Liver (tissue), 9 donors: ENCODE data around the gene PARD6G. TPM values are rescaled to one million over a fixed set of nuclear protein-coding genes. Genes with fewer than 3 reads are reported as not detected.

Source experiments
- DNase-seq: peaks from one replicate; pipeline ENCODE4 v3.0.0-alpha.2; 2017; ENCODE audit warnings: low spot score
- H3K27ac ChIP-seq, 2 donors: one replicate each; pipeline ENCODE4 v1.7.0; 2013; ENCODE audit warnings: inconsistent platforms in 2 of 2, low read length in 2 of 2, control low read depth in 1 of 2, low read depth in 1 of 2, mild to moderate bottlenecking in 1 of 2
- H3K27me3 ChIP-seq, 4 donors: one replicate each; pipeline versions ENCODE4 v1.6.1 to v1.7.0; 2013; ENCODE audit warnings: low read length in 3 of 4, inconsistent platforms in 1 of 4, mild to moderate bottlenecking in 1 of 4, moderate library complexity in 1 of 4; ENCODE audit not compliant: control insufficient read depth in 4 of 4, insufficient read depth in 4 of 4
- H3K36me3 ChIP-seq, 4 donors: one replicate each; pipeline versions ENCODE4 v1.6.1 to v1.7.0; 2013; ENCODE audit warnings: low read length in 3 of 4, mild to moderate bottlenecking in 3 of 4, low read depth in 1 of 4, moderate library complexity in 1 of 4; ENCODE audit not compliant: control insufficient read depth in 4 of 4, insufficient read depth in 3 of 4
- H3K4me1 ChIP-seq, 4 donors: one replicate each; pipeline versions ENCODE4 v1.6.1 to v1.7.0; 2013; ENCODE audit warnings: low read length in 3 of 4, mild to moderate bottlenecking in 3 of 4, moderate library complexity in 1 of 4; ENCODE audit not compliant: control insufficient read depth in 4 of 4, insufficient read depth in 4 of 4
- H3K4me3 ChIP-seq, 3 donors: one replicate each; pipeline versions ENCODE4 v1.6.1 to v1.7.0; 2013; ENCODE audit warnings: low read length in 3 of 3, control low read depth in 1 of 3, low read depth in 1 of 3, mild to moderate bottlenecking in 1 of 3
- H3K9ac ChIP-seq, 2 donors: one replicate each; pipeline ENCODE4 v1.7.0; 2013; ENCODE audit warnings: low read length in 2 of 2, mild to moderate bottlenecking in 2 of 2, moderate library complexity in 2 of 2, control low read depth in 1 of 2, low read depth in 1 of 2
- H3K9me3 ChIP-seq, 4 donors: one replicate each; pipeline versions ENCODE4 v1.6.1 to v1.7.0; 2013; ENCODE audit warnings: low read length in 3 of 4; ENCODE audit not compliant: control insufficient read depth in 4 of 4
- EGR1 ChIP-seq, 2 donors: IDR thresholded peaks; 2 replicates each; pipeline ENCODE4 v1.6.1; 2016 to 2018; ENCODE audit warnings: antibody characterized with exemption in 2 of 2, low read depth in 2 of 2
- FOXA1 ChIP-seq: IDR thresholded peaks from 2 replicates; pipeline ENCODE4 v1.6.1; 2016; ENCODE audit warnings: antibody characterized with exemption
- FOXA2 ChIP-seq: IDR thresholded peaks from 2 replicates; pipeline ENCODE4 v1.6.1; 2016; ENCODE audit warnings: antibody characterized with exemption
- GABPA ChIP-seq, 2 donors: IDR thresholded peaks in 1 of 2; conservative IDR thresholded peaks in 1 of 2; 2 replicates each; pipeline ENCODE4 v1.6.1; 2016; ENCODE audit warnings: antibody characterized with exemption in 2 of 2, mild to moderate bottlenecking in 1 of 2, moderate library complexity in 1 of 2
- HNF4A ChIP-seq, 2 donors: conservative IDR thresholded peaks; 2 replicates each; pipeline ENCODE4 v1.6.1; 2016; ENCODE audit warnings: antibody characterized with exemption in 2 of 2, mild to moderate bottlenecking in 2 of 2
- HNF4G ChIP-seq: IDR thresholded peaks from 2 replicates; pipeline ENCODE4 v1.6.1; 2016; ENCODE audit warnings: antibody characterized with exemption
- JUND ChIP-seq, 2 donors: IDR thresholded peaks; 2 replicates each; pipeline ENCODE4 v1.6.1; 2016; ENCODE audit warnings: antibody characterized with exemption in 2 of 2
- MAX ChIP-seq: IDR thresholded peaks from 2 replicates; pipeline ENCODE4 v1.6.1; 2016; ENCODE audit warnings: antibody characterized with exemption
- NR2F2 ChIP-seq: IDR thresholded peaks from 2 replicates; pipeline ENCODE4 v1.6.1; 2016; ENCODE audit warnings: antibody characterized with exemption
- RAD21 ChIP-seq, 2 donors: IDR thresholded peaks; 2 replicates each; pipeline ENCODE4 v1.6.1; 2016; ENCODE audit warnings: antibody characterized with exemption in 2 of 2, mild to moderate bottlenecking in 2 of 2
- REST ChIP-seq: IDR thresholded peaks from 2 replicates; pipeline ENCODE4 v1.6.1; 2016; ENCODE audit warnings: antibody characterized with exemption, mild to moderate bottlenecking
- RXRA ChIP-seq, 2 donors: IDR thresholded peaks; 2 replicates each; pipeline ENCODE4 v1.6.1; 2017 to 2018; ENCODE audit warnings: antibody characterized with exemption in 2 of 2, mild to moderate bottlenecking in 1 of 2
- SP1 ChIP-seq: IDR thresholded peaks from 2 replicates; pipeline ENCODE4 v1.6.1; 2018; ENCODE audit warnings: antibody characterized with exemption, mild to moderate bottlenecking
- TAF1 ChIP-seq: conservative IDR thresholded peaks from 2 replicates; pipeline ENCODE4 v1.6.1; 2016; ENCODE audit warnings: antibody characterized with exemption, mild to moderate bottlenecking
- YY1 ChIP-seq: IDR thresholded peaks from 2 replicates; pipeline ENCODE4 v1.6.1; 2016; ENCODE audit warnings: antibody characterized with exemption, mild to moderate bottlenecking
- WGBS: extraction: QIAGEN DNeasy Blood & Tissue Kit; methylation state at CpG from one replicate; pipeline ENCODE4 v1.1.7; 2013; 5-methylcytosine and 5-hydroxymethylcytosine counted together
- polyA plus RNA-seq, 2 donors: library from polyadenylated mRNA; stranded (reverse) in 1 of 2; unstranded in 1 of 2; fragments of 200-250 nt in 1 of 2; fragments of >200 nt in 1 of 2; fragmentation: Nextera tagmentation in 1 of 2; extraction: Ambion mirVana in 1 of 2; gene quantifications; one replicate each; pipeline versions ENCODE4 v1.2.1 to v1.2.3, GENCODE V29; 2013 to 2015
- total RNA-seq, 2 donors: library from RNA; depleted of rRNA; stranded (reverse); fragments of >200 nt; gene quantifications; one replicate each; pipeline ENCODE4 v1.2.3, GENCODE V29; 2014
- TF ChIP-seq, protein P1 (sequence below): fragments of 150-350 bp; IDR thresholded peaks from 2 replicates; pipeline ENCODE4 v1.5.1; 2017; ENCODE audit warnings: improper control_type of control experiment, low read depth, low read length; ENCODE audit not compliant: missing input control
- TF ChIP-seq, protein P2 (sequence below): IDR thresholded peaks from 2 replicates; pipeline ENCODE4 v1.6.1; 2016; ENCODE audit warnings: antibody characterized with exemption
- TF ChIP-seq, protein P3 (sequence below): IDR thresholded peaks from 2 replicates; pipeline ENCODE4 v1.6.1; 2016; ENCODE audit warnings: antibody characterized with exemption
- donor health status: healthy.
- donor health status: healthy.
- donor health status: healthy.
- donor health status: healthy.
- donor health status: healthy.

PARD6G gene
- total and polyA plus RNA-seq, 4 donors: 0.96 to 2.4 (median 1.8) TPM

GRCh38 chr18:80194874-80195570 is 52.3 kb downstream of the PARD6G start:
- no peak overlapping the region for H3K4me3 ChIP-seq
- no peaks in the 10 kb centered on the region for H3K27me3 ChIP-seq
- H3K36me3 ChIP-seq: no peaks in the 10 kb centered on the region
- no peak overlapping the region for H3K27ac ChIP-seq
- TF ChIP-seq RXRA (IDR thresholded peaks at IDR 0.05) (no peak), GABPA (IDR thresholded peaks at IDR 0.05 in 1 of 2, conservative IDR thresholded peaks at IDR 0.05 in 1 of 2) (no peak), REST (no peak), EGR1 (IDR thresholded peaks at IDR 0.05; ENCODE audit: low read depth in 2 of 2) (no peak), TAF1 (no peak), HNF4G (no peak), HNF4A (conservative IDR thresholded peaks at IDR 0.05) (no peak), NR2F2 (no peak), MAX (no peak), YY1 (no peak), FOXA1 (no peak), FOXA2 (no peak), RAD21 (IDR thresholded peaks at IDR 0.05) (no peak), JUND (IDR thresholded peaks at IDR 0.05) (no peak), SP1 (no peak)
- TF ChIP-seq, protein P1, sequence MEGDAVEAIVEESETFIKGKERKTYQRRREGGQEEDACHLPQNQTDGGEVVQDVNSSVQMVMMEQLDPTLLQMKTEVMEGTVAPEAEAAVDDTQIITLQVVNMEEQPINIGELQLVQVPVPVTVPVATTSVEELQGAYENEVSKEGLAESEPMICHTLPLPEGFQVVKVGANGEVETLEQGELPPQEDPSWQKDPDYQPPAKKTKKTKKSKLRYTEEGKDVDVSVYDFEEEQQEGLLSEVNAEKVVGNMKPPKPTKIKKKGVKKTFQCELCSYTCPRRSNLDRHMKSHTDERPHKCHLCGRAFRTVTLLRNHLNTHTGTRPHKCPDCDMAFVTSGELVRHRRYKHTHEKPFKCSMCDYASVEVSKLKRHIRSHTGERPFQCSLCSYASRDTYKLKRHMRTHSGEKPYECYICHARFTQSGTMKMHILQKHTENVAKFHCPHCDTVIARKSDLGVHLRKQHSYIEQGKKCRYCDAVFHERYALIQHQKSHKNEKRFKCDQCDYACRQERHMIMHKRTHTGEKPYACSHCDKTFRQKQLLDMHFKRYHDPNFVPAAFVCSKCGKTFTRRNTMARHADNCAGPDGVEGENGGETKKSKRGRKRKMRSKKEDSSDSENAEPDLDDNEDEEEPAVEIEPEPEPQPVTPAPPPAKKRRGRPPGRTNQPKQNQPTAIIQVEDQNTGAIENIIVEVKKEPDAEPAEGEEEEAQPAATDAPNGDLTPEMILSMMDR: no peak
- TF ChIP-seq, protein P2, sequence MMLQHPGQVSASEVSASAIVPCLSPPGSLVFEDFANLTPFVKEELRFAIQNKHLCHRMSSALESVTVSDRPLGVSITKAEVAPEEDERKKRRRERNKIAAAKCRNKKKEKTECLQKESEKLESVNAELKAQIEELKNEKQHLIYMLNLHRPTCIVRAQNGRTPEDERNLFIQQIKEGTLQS: no peak
- TF ChIP-seq, protein P3, sequence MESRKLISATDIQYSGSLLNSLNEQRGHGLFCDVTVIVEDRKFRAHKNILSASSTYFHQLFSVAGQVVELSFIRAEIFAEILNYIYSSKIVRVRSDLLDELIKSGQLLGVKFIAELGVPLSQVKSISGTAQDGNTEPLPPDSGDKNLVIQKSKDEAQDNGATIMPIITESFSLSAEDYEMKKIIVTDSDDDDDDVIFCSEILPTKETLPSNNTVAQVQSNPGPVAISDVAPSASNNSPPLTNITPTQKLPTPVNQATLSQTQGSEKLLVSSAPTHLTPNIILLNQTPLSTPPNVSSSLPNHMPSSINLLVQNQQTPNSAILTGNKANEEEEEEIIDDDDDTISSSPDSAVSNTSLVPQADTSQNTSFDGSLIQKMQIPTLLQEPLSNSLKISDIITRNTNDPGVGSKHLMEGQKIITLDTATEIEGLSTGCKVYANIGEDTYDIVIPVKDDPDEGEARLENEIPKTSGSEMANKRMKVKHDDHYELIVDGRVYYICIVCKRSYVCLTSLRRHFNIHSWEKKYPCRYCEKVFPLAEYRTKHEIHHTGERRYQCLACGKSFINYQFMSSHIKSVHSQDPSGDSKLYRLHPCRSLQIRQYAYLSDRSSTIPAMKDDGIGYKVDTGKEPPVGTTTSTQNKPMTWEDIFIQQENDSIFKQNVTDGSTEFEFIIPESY: no peak
- no peak overlapping the region for H3K9ac ChIP-seq
- no peak for DNase-seq
- peaks cover 0 to 1% (median 0%) of the 10 kb centered on the region in 4 donors for H3K4me1 ChIP-seq
- H3K9me3 ChIP-seq: no peaks in the 10 kb centered on the region
- WGBS: 80% methylated on average over 15 of the region's 15 CpGs
